GM10847 (cell line): ENCODE results near the gene KRT39.

Experiments used
- POLR2A ChIP-seq: IDR thresholded peaks from 2 replicates; pipeline ENCODE4 v1.6.1; 2011; ENCODE audit not compliant: insufficient read length; ENCODE audit errors: extremely low read depth

Gene KRT39

DNA sequence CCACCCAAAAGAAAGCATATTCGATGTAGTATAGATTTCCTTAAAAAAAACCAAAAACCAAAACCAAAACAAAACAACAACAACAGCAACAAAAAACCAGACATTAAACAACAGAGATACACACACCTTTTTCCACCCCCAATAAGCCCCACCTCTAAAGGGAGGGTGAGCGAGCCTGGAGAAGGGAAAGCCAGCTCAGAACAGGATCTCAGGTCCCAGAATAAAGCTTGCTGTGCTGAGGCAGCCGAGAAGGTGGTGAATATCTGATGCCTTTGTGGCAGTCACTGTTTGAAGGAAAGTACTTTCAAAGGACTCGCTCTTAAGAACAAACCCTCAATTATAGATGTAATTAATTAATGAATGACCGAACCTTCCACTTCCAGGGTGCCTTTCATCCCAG, 29.8 kb downstream of the KRT39 start:
- no peak for TF ChIP-seq POLR2A

DNA sequence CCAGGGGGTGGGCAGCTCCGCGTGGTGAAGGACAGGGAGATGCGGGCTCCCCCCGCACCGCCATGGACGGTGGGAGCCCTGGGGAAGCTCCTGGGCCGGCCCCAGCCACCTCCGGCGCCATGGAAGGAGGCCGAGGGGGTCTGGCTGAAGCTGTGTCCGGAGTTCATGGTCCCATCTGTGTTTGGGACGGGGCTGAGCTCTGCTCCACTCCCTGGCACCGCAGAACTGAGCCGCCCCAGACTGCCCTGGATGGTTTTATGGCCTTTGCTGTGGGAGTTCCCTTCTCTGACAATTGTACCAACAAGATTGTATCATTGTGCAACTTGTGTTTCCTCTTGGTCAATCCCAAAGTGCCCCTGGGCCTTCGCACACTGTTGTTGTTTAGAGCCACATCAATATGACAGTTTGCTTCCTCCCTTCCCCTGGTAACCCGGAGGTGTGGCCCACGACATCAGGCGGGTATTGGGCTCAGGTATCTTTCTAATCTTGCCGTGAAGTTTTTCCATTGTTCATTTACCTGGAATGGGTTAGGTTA, 30.2 kb downstream of the KRT39 start:
- TF ChIP-seq POLR2A = no peak

DNA sequence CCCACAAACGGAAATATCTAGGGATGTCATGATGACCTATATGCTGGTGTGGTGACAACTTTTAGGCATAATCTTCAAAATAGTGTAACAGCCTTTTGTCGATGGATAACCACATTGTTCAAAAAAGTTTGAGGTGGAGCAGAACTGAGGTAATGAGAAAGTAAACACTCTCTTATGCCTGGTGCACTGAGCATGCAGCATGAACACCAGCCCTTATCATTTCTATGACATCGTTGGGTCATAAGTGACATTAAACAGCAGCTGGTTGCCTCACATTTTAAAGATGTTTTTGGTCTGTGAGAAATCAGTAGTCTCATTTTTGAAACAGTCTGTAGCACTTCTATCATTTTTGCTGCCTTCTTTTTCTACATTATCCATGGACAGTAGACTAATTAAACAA, 31.1 kb downstream of the KRT39 start:
- no peak for TF ChIP-seq POLR2A

DNA sequence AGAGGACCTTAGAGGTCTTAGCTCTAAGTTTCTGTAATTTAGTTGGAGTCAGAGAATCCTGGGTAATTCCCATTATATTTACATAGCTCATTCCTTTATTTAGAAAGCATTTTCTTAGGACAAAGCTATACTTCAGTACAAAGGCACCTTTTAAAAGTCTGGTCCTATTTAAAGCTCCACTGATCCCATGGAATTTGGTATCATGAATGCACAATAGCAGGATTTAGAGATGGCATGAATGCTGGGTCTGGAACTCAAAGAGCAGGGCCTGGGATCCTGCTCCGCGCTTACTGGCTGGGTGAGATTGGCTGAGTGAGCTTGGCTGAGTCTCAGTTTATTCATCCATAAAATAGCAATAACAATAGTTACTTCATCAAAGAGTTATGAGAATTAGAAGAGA, 34.1 kb downstream of the KRT39 start:
- no peak for TF ChIP-seq POLR2A

DNA sequence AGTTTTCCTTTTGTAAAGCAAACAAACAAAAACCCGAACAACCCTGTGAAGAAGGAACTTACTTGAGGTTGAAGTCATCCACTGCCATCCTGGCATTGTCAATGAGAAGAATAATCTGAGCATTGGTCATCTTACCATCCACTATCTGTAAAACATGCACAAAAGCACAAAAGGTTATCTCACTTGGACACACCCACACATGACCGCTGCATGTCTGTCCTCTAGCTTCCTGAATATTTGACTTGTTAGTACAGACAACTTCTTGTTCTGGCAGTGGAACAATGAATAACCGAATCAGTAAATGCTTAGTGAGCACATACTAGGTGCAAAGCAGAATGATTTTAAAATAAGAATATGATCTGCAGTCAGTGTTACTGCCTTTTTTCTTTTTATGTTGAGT, 35.4 kb downstream of the KRT39 start:
- no peak for TF ChIP-seq POLR2A

DNA sequence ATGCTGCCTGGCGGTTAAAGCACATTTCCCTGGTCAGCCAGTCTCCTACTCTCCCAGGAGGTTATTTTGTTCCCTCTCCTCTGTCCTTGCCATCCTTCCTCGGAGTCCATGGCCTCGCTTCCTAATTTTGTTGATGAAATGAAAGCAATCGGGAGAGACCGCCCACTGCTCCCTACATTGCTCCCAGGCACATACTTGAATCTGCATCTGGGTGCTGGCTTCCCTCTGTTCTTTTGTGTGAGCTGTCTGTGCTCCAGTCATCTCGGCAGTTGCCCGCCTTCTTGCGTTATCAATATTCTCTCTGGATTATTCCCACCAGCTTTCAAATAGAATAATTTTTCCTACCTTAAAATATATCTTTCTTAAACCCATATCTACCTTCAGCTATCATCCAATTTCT, 40.4 kb downstream of the KRT39 start:
- TF ChIP-seq POLR2A = no peak

DNA sequence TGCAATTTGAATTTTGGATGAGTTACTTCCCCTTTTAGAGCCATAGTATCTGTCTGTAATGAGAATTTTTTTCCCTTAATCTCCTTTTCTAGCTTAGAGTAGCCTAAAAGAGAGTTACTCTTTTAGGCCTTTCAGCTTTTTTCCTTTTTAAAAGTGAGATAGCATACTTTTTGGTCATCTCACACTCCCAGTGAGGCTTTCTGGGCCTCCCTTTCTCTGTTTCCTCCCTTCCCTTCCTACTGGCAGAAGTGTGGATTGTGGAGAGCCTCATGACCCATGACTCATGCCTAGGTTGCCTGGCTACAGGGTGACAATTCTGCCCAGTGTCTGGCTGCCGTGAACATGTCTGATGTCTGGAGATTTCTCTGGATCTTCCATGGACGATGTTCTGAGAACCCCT, 44.5 kb downstream of the KRT39 start:
- TF ChIP-seq POLR2A = no peak

DNA sequence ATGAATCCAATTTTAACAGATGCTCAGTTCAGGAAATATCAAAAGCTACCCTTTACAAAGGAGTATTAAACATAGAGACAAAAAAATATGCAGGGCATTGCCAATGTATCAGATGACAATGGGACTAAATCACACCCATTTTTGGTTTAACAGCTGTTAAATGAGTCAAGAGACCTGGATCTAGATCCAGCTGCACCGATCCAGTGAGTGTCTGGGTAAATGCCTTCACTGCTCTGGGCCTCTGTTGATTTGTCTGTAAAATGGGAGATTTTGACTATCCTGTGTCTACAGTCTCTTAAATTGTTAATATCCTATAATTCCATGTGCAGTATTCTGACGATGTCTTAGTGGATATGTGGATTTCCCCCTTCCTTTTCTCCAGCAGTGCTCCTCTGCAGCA, 45.7 kb downstream of the KRT39 start:
- no peak for TF ChIP-seq POLR2A

DNA sequence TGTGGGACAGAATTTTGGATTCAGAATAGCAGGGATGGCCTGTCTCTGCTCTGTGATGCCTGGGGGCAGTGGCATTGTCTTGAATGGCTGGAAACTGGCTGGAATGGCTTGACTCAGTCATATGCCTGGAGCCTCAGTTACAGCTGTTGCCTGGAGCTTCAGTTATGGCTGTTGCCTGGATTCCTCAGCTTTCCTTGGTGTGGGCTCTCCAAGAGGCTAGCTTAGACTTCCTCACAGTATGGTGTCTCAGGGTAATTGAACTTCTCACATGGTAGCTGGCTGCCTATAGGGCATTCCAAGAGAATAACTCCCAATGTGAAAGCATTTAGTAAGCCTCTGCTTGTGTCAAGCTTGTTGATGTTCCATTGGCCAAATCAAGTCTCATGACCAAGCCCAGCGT, 50.4 kb downstream of the KRT39 start:
- no peak for TF ChIP-seq POLR2A

DNA sequence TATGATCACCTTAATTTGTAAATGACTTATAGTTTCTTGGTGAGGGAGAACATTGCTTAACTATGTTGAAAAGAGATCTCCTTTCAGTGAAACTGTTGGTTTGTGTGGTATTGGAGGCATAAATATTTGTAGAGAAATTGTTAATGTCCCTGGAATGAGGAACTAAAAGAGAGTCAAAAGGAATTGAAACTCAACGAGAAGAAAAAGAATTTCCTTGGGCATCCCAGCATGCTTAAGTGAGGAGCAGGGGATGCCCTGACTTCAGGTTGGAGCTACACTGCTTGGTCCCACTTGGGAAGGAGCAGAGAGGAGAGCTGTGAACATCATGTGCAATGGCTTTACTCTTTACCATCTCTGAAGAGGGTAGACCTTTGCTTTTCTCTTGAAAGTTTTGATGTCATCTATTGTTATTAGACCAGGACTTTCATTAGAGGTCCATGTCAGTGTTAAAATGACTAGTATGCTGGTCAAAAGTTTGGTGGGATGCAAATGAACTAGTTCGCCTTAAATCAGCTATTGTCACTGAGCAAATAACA, 51.0 kb downstream of the KRT39 start:
- no peak for TF ChIP-seq POLR2A

DNA sequence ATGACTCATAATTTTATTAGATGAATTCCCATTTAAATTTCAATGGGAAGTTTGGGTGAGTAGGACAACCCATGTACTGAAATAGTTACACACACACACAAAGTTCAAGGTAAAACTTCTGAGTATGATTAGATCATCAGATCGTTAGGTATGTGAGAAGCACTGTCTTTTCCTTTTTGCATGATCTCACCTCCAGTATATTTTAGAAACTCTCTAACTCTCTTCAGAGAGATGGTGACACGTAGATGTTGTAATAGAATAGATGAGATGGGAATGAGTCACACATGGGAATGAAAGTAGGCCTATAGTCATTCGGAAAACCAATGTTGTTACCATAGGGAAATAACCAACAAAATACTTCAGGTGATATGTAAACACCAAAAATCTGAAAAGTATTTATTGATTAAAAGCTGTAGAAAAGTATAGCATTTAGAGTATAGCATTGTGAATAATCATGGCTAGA, 51.5 kb downstream of the KRT39 start:
- TF ChIP-seq POLR2A = no peak

DNA sequence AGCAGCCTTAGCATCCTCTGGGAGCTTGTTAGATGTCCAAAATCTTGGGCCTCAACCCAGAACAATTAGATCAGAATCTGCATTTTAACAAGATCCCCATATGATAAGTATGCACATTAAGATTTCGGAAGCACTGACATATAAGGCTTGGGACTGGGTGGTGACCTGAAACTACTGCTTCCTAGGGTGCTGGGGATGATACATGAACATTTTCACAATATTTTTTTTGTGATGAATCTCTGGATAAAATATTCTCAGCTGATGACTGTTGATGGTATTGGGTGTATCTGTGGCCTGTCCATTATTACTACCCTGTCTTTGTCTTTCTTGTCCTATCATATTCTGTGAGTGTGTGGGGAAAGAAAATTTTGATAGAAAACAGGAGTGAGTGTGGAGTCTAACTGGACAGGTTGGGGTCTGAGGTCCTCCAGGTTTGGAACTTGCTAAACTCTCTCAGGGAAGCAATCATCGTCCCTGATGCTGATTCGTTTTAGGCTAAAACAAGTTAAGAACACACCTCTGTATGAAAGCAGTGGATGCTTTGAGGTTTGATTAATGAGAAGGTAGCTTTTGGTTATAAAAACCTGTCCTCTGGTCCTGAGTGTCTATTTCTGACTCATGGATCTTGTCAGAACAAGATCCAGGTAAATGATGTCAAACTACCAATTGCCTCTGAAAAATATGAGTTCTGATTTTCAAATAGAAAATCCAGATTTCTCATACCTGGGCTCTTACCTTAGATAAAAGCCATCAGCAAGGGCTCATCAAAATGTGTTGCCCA, 52.5 kb downstream of the KRT39 start:
- no peak for TF ChIP-seq POLR2A

DNA sequence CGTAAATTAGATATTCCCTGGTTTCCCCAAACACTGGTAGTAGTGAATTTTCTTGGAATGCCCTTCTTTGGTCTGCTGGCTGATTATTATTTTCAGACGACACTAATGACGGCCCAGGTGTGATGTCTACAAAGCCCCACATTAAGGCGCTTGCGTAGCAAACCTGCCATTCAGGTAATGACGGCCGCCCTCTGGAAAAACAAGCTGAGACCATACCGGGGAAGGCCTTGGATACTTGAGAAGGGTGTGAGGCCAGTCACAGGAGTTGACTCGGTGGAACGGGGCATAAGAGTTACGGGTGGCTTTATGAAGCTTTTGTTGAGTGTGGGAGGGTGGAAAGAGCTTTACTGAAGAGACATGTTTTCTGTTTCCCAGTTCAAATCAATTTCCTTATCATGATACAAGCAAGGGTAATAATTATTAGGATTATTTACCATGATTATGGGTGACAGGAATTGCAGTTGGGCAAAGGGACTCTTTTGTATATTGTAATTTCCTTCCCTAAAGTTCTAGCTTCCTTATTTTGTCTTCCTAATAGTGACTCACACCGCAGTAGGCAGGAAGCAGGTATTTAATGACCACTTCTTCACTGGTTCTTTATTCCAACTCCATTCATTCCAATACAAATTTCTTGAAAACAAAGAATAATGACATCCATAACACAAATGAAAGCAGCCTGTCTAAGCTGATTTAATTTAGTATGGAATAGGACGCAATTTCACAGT, 54.1 kb downstream of the KRT39 start:
- no peak for TF ChIP-seq POLR2A

DNA sequence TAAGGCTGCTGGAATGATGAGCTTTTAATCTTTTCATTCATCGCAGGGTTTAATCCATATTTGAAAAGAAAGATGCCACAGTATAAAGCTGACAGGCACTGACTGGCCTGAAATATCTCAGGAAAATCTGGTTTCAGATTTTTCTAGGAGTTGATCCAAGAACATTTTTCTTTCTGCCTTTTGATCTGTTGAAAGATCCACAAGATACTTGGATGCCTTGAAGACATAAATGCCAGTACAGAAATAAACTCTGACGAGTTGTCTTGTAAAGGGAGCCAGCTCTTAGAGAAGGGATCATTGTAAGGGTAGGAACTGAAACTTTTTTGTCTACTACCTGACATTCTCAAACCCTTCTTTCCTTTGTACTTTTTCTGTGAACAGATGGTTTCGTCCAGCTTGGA, 56.3 kb downstream of the KRT39 start:
- no peak for TF ChIP-seq POLR2A

DNA sequence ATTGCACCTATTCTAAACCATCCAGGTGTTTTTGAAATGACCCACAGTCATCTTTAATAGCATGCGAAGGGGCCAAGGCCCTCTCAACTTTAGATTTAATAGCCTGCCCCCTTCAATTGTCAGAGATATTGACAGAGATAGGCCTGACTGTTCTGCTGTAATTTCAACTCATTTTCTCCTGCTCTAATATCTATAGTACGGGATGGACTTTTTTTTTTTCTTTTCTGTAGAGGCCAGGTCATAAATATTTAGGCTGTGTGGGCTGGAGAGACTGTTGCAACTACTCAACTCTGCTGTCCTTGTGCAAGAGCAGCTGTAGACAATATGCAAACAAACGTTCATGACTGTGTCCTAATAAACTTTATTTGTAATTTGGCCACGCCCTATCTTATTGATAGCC, 57.0 kb downstream of the KRT39 start:
- no peak for TF ChIP-seq POLR2A

DNA sequence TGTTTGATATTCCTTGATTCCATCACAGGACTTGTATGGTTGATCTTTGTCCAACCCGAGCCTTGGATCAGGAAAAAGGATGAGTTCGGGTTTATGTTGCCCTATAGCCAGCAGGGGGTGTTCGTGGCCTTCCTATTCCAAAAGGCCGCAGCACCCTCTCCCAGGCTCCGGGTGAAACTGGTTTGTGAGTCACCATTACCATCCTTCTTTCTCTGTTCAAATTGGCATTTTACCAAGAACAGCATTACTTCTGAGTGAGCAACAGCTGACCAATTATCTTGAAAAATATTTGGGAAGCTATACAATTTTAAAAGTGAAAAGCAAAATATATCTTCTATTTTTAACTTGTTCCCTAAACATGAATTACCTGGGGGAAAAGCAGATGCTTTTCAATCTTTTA, 57.4 kb downstream of the KRT39 start:
- no peak for TF ChIP-seq POLR2A
